ENCODE results near the gene TINAGL1. TPM values are rescaled to one million over a fixed set of nuclear protein-coding genes. Genes with fewer than 3 reads are reported as not detected.

TINAGL1 gene
- total and polyA plus RNA-seq, 2 experiments from 2014 or later: 46.2 to 64.4 TPM

- peaks cover 23% of the 10 kb centered on the region for H3K4me1 ChIP-seq (ENCODE audit: insufficient read depth)
Measured at GRCh38 chr1:31588751-31589515, 12.6 kb downstream of the TINAGL1 start.

GRCh38 chr1:31591425-31592093, 15.2 kb downstream of the TINAGL1 start:
- no peak overlapping the region for H2AFZ ChIP-seq
- no peak overlapping the region for H3K27ac ChIP-seq
- H3K79me2 ChIP-seq: no peaks in the 10 kb centered on the region
- H3K4me2 ChIP-seq: no peak overlapping the region
- peaks cover 18% of the 10 kb centered on the region for H3K4me1 ChIP-seq (ENCODE audit: insufficient read depth)
- 70% methylated on average over 11 of the region's 11 CpGs for WGBS (ENCODE audit: low lambda C conversion rate, missing lambda C conversion rate)
- H3K27me3 ChIP-seq: no peaks in the 10 kb centered on the region
- H3K4me3 ChIP-seq: no peak overlapping the region
- no peaks in the 10 kb centered on the region for H3K36me3 ChIP-seq (replicated peaks; ENCODE audit: insufficient read depth, low read depth)
- TF ChIP-seq EZH2 (IDR thresholded peaks at IDR 0.05; ENCODE audit: borderline replicate concordance): no peak
- no peak for TF ChIP-seq CTCF (IDR thresholded peaks at IDR 0.05; ENCODE audit: poor library complexity)
- TF ChIP-seq EZH2phosphoT487 (IDR thresholded peaks at IDR 0.05; ENCODE audit: low read depth, severe bottlenecking, unreplicated experiment): no peak
- H4K20me1 ChIP-seq (ENCODE audit: insufficient read depth, poor library complexity, severe bottlenecking): no peaks in the 10 kb centered on the region
- DNase-seq (ENCODE audit: low spot score): no peak
- H3K9me2 ChIP-seq (replicated peaks; ENCODE audit: insufficient read depth): no peaks in the 10 kb centered on the region
- no peaks in the 10 kb centered on the region for H3K9me3 ChIP-seq (ENCODE audit: low read depth)

More at GRCh38 chr1:31588751-31589515, 12.6 kb downstream of the TINAGL1 start:
- no peaks in the 10 kb centered on the region for H4K20me1 ChIP-seq (ENCODE audit: insufficient read depth, poor library complexity, severe bottlenecking)
- H3K9me3 ChIP-seq (ENCODE audit: low read depth): no peaks in the 10 kb centered on the region
- H2AFZ ChIP-seq: peak overlapping the region; percentile 79
- H3K36me3 ChIP-seq (replicated peaks; ENCODE audit: insufficient read depth, low read depth): no peaks in the 10 kb centered on the region
- H3K27ac ChIP-seq: peak overlapping the region; percentile 72
- no peak overlapping the region for H3K4me3 ChIP-seq
- H3K27me3 ChIP-seq: no peaks in the 10 kb centered on the region
- WGBS (ENCODE audit: low lambda C conversion rate, missing lambda C conversion rate): 23% methylated on average over 43 of the region's 62 CpGs
- peak; percentile 61 for DNase-seq (ENCODE audit: low spot score)
- peak overlapping the region; percentile 86 for H3K4me2 ChIP-seq
- no peaks in the 10 kb centered on the region for H3K79me2 ChIP-seq
- H3K9me2 ChIP-seq (replicated peaks; ENCODE audit: insufficient read depth): no peaks in the 10 kb centered on the region
- TF ChIP-seq EZH2phosphoT487 (IDR thresholded peaks at IDR 0.05; ENCODE audit: low read depth, severe bottlenecking, unreplicated experiment) (no peak), EZH2 (IDR thresholded peaks at IDR 0.05; ENCODE audit: borderline replicate concordance) (no peak), CTCF (IDR thresholded peaks at IDR 0.05; ENCODE audit: poor library complexity) (no peak)

GRCh38 chr1:31592132-31592531, 15.8 kb downstream of the TINAGL1 start:
- Histone ChIP-seq H3K27me3 (no peaks in the 10 kb centered on the region), H3K36me3 (replicated peaks; ENCODE audit: insufficient read depth, low read depth) (no peaks in the 10 kb centered on the region), H3K4me2 (no peak overlapping the region), H3K4me1 (ENCODE audit: insufficient read depth) (peaks cover 18% of the 10 kb centered on the region), H4K20me1 (ENCODE audit: insufficient read depth, poor library complexity, severe bottlenecking) (no peaks in the 10 kb centered on the region), H3K4me3 (no peak overlapping the region), H3K27ac (no peak overlapping the region), H3K79me2 (no peaks in the 10 kb centered on the region), H3K9me3 (ENCODE audit: low read depth) (no peaks in the 10 kb centered on the region), H2AFZ (no peak overlapping the region), H3K9me2 (replicated peaks; ENCODE audit: insufficient read depth) (no peaks in the 10 kb centered on the region)
- no peak for TF ChIP-seq EZH2 (IDR thresholded peaks at IDR 0.05; ENCODE audit: borderline replicate concordance)
- DNase-seq (ENCODE audit: low spot score): no peak

GRCh38 chr1:31593136-31593665, 16.9 kb downstream of the TINAGL1 start:
- H3K4me2 ChIP-seq: no peak overlapping the region
- no peaks in the 10 kb centered on the region for H3K36me3 ChIP-seq (replicated peaks; ENCODE audit: insufficient read depth, low read depth)
- TF ChIP-seq EZH2phosphoT487 (IDR thresholded peaks at IDR 0.05; ENCODE audit: low read depth, severe bottlenecking, unreplicated experiment) (no peak), EZH2 (IDR thresholded peaks at IDR 0.05; ENCODE audit: borderline replicate concordance) (no peak), CTCF (IDR thresholded peaks at IDR 0.05; ENCODE audit: poor library complexity) (no peak)
- DNase-seq (ENCODE audit: low spot score): no peak
- no peak overlapping the region for H3K27ac ChIP-seq
- no peak overlapping the region for H3K4me3 ChIP-seq
- H3K9me3 ChIP-seq (ENCODE audit: low read depth): no peaks in the 10 kb centered on the region
- no peaks in the 10 kb centered on the region for H3K9me2 ChIP-seq (replicated peaks; ENCODE audit: insufficient read depth)
- no peak overlapping the region for H2AFZ ChIP-seq
- H3K79me2 ChIP-seq: no peaks in the 10 kb centered on the region
- H3K27me3 ChIP-seq: no peaks in the 10 kb centered on the region
- 84% methylated on average over 5 of the region's 5 CpGs for WGBS (ENCODE audit: low lambda C conversion rate, missing lambda C conversion rate)
- H4K20me1 ChIP-seq (ENCODE audit: insufficient read depth, poor library complexity, severe bottlenecking): no peaks in the 10 kb centered on the region
- peaks cover 12% of the 10 kb centered on the region for H3K4me1 ChIP-seq (ENCODE audit: insufficient read depth)
